Erythroblast (primary cell): Measurements from ENCODE around the gene DYNLT3.

ENCODE experiments used
- GATA1 ChIP-seq: IDR thresholded peaks from 2 replicates; pipeline ENCODE4 v1.6.1; 2011; ENCODE audit warnings: low read depth, mild to moderate bottlenecking, control low read depth, low read length, moderate library complexity
- POLR2A ChIP-seq: IDR thresholded peaks from 2 replicates; pipeline ENCODE4 v1.6.1; 2011; ENCODE audit warnings: mild to moderate bottlenecking, low read length

GRCh38 chrX:37871626-37872302, 24.4 kb upstream of the DYNLT3 start:
- TF ChIP-seq POLR2A (no peak), GATA1 (no peak)
